A549 (cell line): Measurements from ENCODE around the gene FAM149B1. TPM values are rescaled to one million over a fixed set of nuclear protein-coding genes. Genes with fewer than 3 reads are reported as not detected.

Experiments used
- ATAC-seq, 2 experiments: fragments of 200-7000 bp in 1 of 2; fragments of >200 bp in 1 of 2; cut with Nextera tagmentation in 1 of 2; cut with Tn5 transposase in 1 of 2; 3 replicates each; pipeline versions ENCODE4 v1.8.0 to v1.9.1; 2018 to 2020; ENCODE audit warnings: mild to moderate bottlenecking in 1 of 2, moderate library complexity in 1 of 2
- CTCF ChIA-PET: fragments of 300-600 bp; sonication (Branson Sonifier 250); formaldehyde crosslinking; extraction: SDS; loops from one replicate; lab custom pipeline; 2021; ENCODE audit warnings: antibody characterized with exemption, inconsistent platforms; lab: Yijun Ruan, JAX
- POLR2A ChIA-PET: fragments of 350-600 bp; formaldehyde crosslinking; extraction: SDS; loops from one replicate; lab custom pipeline; 2021; ENCODE audit warnings: antibody characterized with exemption, inconsistent platforms; lab: Yijun Ruan, JAX
- DNase-seq, 2 experiments: peaks; one replicate each; pipeline versions ENCODE4 v3.0.0 to v3.0.0-alpha.2; 2011 to 2016; ENCODE audit warnings: low read depth in 1 of 2, low spot score in 1 of 2
- FAIRE-seq: peaks from 2 replicates; lab custom pipeline; 2011; peaks lifted over from hg19 to GRCh38; lab: Jason Lieb, UNC
- H3K27ac ChIP-seq, 2 experiments: fragments of >200 bp; sonication (Bioruptor Twin); formaldehyde crosslinking; 3 replicates each; pipeline ENCODE4 v1.5.1; 2016 to 2017
- H3K4me1 ChIP-seq: fragments of >200 bp; sonication (Bioruptor Twin); formaldehyde crosslinking; 3 replicates; pipeline ENCODE4 v1.6.1; 2016
- H3K4me2 ChIP-seq: fragments of >200 bp; sonication (Bioruptor Twin); formaldehyde crosslinking; 3 replicates; pipeline ENCODE4 v1.6.1; 2016
- H3K4me3 ChIP-seq: fragments of >200 bp; sonication (Bioruptor Twin); formaldehyde crosslinking; 3 replicates; pipeline ENCODE4 v1.5.1; 2016
- H3K9me3 ChIP-seq: fragments of >200 bp; sonication (Bioruptor Twin); formaldehyde crosslinking; 3 replicates; pipeline ENCODE4 v1.6.1; 2016
- CBX8 ChIP-seq: fragments of 200-600 bp; sonication (generic); IDR thresholded peaks from 2 replicates; pipeline ENCODE4 v1.6.1; 2016
- CEBPB ChIP-seq, 2 experiments: fragments of >200 bp in 1 of 2; sonication (Bioruptor Twin) in 1 of 2; formaldehyde crosslinking in 1 of 2; IDR thresholded peaks; 2 replicates each; pipeline ENCODE4 v1.6.1; 2012 to 2016
- CHD2 ChIP-seq: fragments of 150-350 bp; IDR thresholded peaks from 2 replicates; pipeline ENCODE4 v1.6.1; 2014; ENCODE audit warnings: low read length; ENCODE audit not compliant: partially characterized antibody
- CHD4 ChIP-seq: fragments of 200-600 bp; sonication (generic); IDR thresholded peaks from 2 replicates; pipeline ENCODE4 v1.6.1; 2016; ENCODE audit warnings: antibody characterized with exemption, mild to moderate bottlenecking, borderline replicate concordance
- CTCF ChIP-seq: fragments of >200 bp; sonication (Bioruptor Twin); formaldehyde crosslinking; IDR thresholded peaks from 3 replicates; pipeline ENCODE4 v1.5.1; 2016
- E2F6 ChIP-seq: IDR thresholded peaks from 2 replicates; pipeline ENCODE4 v1.6.1; 2012; ENCODE audit warnings: low read depth, borderline replicate concordance
- EHF ChIP-seq: fragments of 250-450 bp; sonication (Bioruptor Pico); IDR thresholded peaks from 2 replicates; pipeline ENCODE4 v1.5.0; 2020; ENCODE audit warnings: mild to moderate bottlenecking
- EHMT2 ChIP-seq: fragments of 200-600 bp; sonication (generic); IDR thresholded peaks from 2 replicates; pipeline ENCODE4 v1.6.1; 2016; ENCODE audit warnings: antibody characterized with exemption, low read depth, mild to moderate bottlenecking, moderate library complexity
- ESRRA ChIP-seq: fragments of 150-350 bp; IDR thresholded peaks from 2 replicates; pipeline ENCODE4 v1.6.1; 2014; ENCODE audit warnings: mild to moderate bottlenecking, low read length, borderline replicate concordance
- FOSB ChIP-seq: fragments of 250-450 bp; sonication (Bioruptor Pico); IDR thresholded peaks from 2 replicates; pipeline ENCODE4 v1.5.0; 2020; ENCODE audit warnings: mild to moderate bottlenecking, moderate library complexity
- GATA3 ChIP-seq: IDR thresholded peaks from 2 replicates; pipeline ENCODE4 v1.6.1; 2012; ENCODE audit warnings: borderline replicate concordance
- HDAC2 ChIP-seq: fragments of 200-600 bp; sonication (generic); IDR thresholded peaks from 2 replicates; pipeline ENCODE4 v1.6.1; 2016
- HOXB5 ChIP-seq: fragments of 250-450 bp; sonication (Bioruptor Pico); IDR thresholded peaks from 2 replicates; pipeline ENCODE4 v1.5.0; 2020; ENCODE audit warnings: mild to moderate bottlenecking, moderate library complexity
- JUN ChIP-seq, 2 experiments: fragments of >200 bp; sonication (Bioruptor Twin); formaldehyde crosslinking; IDR thresholded peaks; 2 replicates in 1 of 2; 3 replicates in 1 of 2; pipeline ENCODE4 v1.6.1; 2016 to 2017
- JUNB ChIP-seq: fragments of >200 bp; sonication (Bioruptor Twin); formaldehyde crosslinking; IDR thresholded peaks from 2 replicates; pipeline ENCODE4 v1.6.1; 2016
- MAZ ChIP-seq: fragments of 150-350 bp; IDR thresholded peaks from 2 replicates; pipeline ENCODE4 v1.6.1; 2014; ENCODE audit warnings: antibody characterized with exemption, low read depth, low read length, borderline replicate concordance
- MYC ChIP-seq: IDR thresholded peaks from 2 replicates; pipeline ENCODE4 v1.6.1; 2012; ENCODE audit warnings: mild to moderate bottlenecking, inconsistent platforms, low read length, improper control_type of control experiment, borderline replicate concordance
- NPAS2 ChIP-seq: fragments of 250-450 bp; sonication (Bioruptor Pico); IDR thresholded peaks from 2 replicates; pipeline ENCODE4 v1.8.0; 2022; ENCODE audit warnings: mild to moderate bottlenecking, moderate library complexity, borderline replicate concordance
- NR3C1 ChIP-seq: fragments of >200 bp; sonication (Bioruptor Twin); formaldehyde crosslinking; IDR thresholded peaks from 3 replicates; pipeline ENCODE4 v1.6.1; 2017
- POLR2A ChIP-seq: IDR thresholded peaks from 2 replicates; pipeline ENCODE4 v1.6.1; 2012; ENCODE audit warnings: mild to moderate bottlenecking, low read length
- POLR2AphosphoS2 ChIP-seq: conservative IDR thresholded peaks from 2 replicates; pipeline ENCODE4 v1.6.1; 2012; ENCODE audit warnings: low read length, improper control_type of control experiment, inconsistent platforms
- RAD21 ChIP-seq, 2 experiments: fragments of >200 bp in 1 of 2; sonication (Bioruptor Twin) in 1 of 2; formaldehyde crosslinking in 1 of 2; IDR thresholded peaks in 1 of 2; conservative IDR thresholded peaks in 1 of 2; 2 replicates in 1 of 2; 3 replicates in 1 of 2; pipeline ENCODE4 v1.6.1; 2012 to 2018; ENCODE audit warnings: inconsistent platforms in 1 of 2
- RARB ChIP-seq: fragments of 250-450 bp; sonication (Bioruptor Pico); IDR thresholded peaks from 2 replicates; pipeline ENCODE4 v1.8.0; 2021; ENCODE audit warnings: mild to moderate bottlenecking, moderate library complexity
- RCOR1 ChIP-seq: fragments of 150-350 bp; IDR thresholded peaks from 2 replicates; pipeline ENCODE4 v1.6.1; 2014; ENCODE audit warnings: antibody characterized with exemption, low read length, low read depth
- RFX5 ChIP-seq: fragments of 450-650 bp; IDR thresholded peaks from 2 replicates; pipeline ENCODE4 v1.7.1; 2014; ENCODE audit warnings: antibody characterized with exemption, mild to moderate bottlenecking, moderate library complexity
- RNF2 ChIP-seq: fragments of 200-600 bp; sonication (generic); IDR thresholded peaks from 2 replicates; pipeline ENCODE4 v1.6.1; 2016; ENCODE audit warnings: low read depth, mild to moderate bottlenecking, antibody characterized with exemption, moderate library complexity, borderline replicate concordance
- SMC3 ChIP-seq: fragments of >200 bp; sonication (Bioruptor Twin); formaldehyde crosslinking; IDR thresholded peaks from 3 replicates; pipeline ENCODE4 v1.6.1; 2018; ENCODE audit warnings: inconsistent platforms
- SREBF2 ChIP-seq: fragments of 450-650 bp; IDR thresholded peaks from 2 replicates; pipeline ENCODE4 v1.6.1; 2014; ENCODE audit warnings: mild to moderate bottlenecking, moderate library complexity
- TFCP2L1 ChIP-seq: fragments of 250-450 bp; sonication (Bioruptor Pico); IDR thresholded peaks from 2 replicates; pipeline ENCODE4 v1.5.0; 2021; ENCODE audit warnings: mild to moderate bottlenecking
- TP53 ChIP-seq: fragments of 250-450 bp; sonication (Bioruptor Pico); IDR thresholded peaks from 2 replicates; pipeline ENCODE4 v1.5.0; 2021; ENCODE audit warnings: mild to moderate bottlenecking, moderate library complexity
- ZC3H11A ChIP-seq: fragments of 450-650 bp; IDR thresholded peaks from 2 replicates; pipeline ENCODE4 v1.6.1; 2014; ENCODE audit warnings: antibody characterized with exemption, mild to moderate bottlenecking
- WGBS: methylation state at CpG from one replicate; pipeline ENCODE4 v1.1.6; 2017; ENCODE audit errors: missing lambda C conversion rate; 5-methylcytosine and 5-hydroxymethylcytosine counted together
- polyA plus RNA-seq, 4 experiments: library from polyadenylated mRNA; depleted of rRNA in 3 of 4; stranded (reverse); fragments of >200 nt; fragmentation: RNase III in 1 of 4; extraction: RNeasy Plus Mini Kit Qiagen cat#74134 plus additional on column Dnase treatment in 1 of 4; gene quantifications; 2 replicates in 3 of 4; 3 replicates in 1 of 4; pipeline ENCODE4 v1.2.3, GENCODE V29; 2011 to 2017

Gene FAM149B1
- polyA plus RNA-seq, 2 of the 4 experiments (the other 2 are of a cell fraction), result 6.9 to 26.7 TPM

- POLR2A ChIA-PET, result no interaction called here
- peaks cover 2% of the 10 kb centered on the region; the same call in 2 of the 3 replicates for H3K4me1 ChIP-seq
- no peaks in the 10 kb centered on the region for H3K9me3 ChIP-seq
- ATAC-seq (no peak), DNase-seq (no peak), FAIRE-seq (no peak)
- H3K4me2 ChIP-seq, result no peak overlapping the region
- no peak overlapping the region for H3K4me3 ChIP-seq
- CTCF ChIA-PET, result no interaction called here
- 90% methylated on average over 5 of the region's 5 CpGs for WGBS
- no peak overlapping the region for H3K27ac ChIP-seq
- TF ChIP-seq HDAC2 (no peak), SREBF2 (no peak), JUN (IDR thresholded peaks at IDR 0.05) (no peak), POLR2A (no peak), POLR2AphosphoS2 (no peak), EHMT2 (no peak), JUNB (no peak), MAZ (no peak), MYC (no peak), RFX5 (no peak), ESRRA (no peak), GATA3 (no peak), CHD4 (no peak), EHF (CRISPR knock-in tag) (no peak), RCOR1 (no peak), CTCF (no peak)
- TF ChIP-seq, all 56 proteins: peak for 0
Observed at GRCh38 chr10:73238990-73239566, 71.2 kb downstream of the FAM149B1 start.

GRCh38 chr10:73239908-73240307, 72.0 kb downstream of the FAM149B1 start:
- Histone ChIP-seq H3K4me2 (no peak overlapping the region), H3K27ac (no peak overlapping the region), H3K4me3 (no peak overlapping the region), H3K9me3 (no peaks in the 10 kb centered on the region), H3K4me1 (peaks cover 10% of the 10 kb centered on the region)
- POLR2A ChIA-PET, result no interaction called here
- TF ChIP-seq HDAC2 (no peak), NPAS2 (CRISPR knock-in tag) (no peak), TFCP2L1 (CRISPR knock-in tag) (no peak), E2F6 (no peak)
- FAIRE-seq (no peak), DNase-seq (no peak), ATAC-seq (no peak)
- CTCF ChIA-PET, result interaction anchor here (0.6 to 1.4 kb wide), 2 partner anchors 10 to 24 kb away, joined by 3 to 5 read pairs; no protein-coding TSS in a partner anchor
- 97% methylated on average over 2 of the region's 2 CpGs for WGBS

GRCh38 chr10:73244866-73245477, 77.1 kb downstream of the FAM149B1 start:
- CTCF ChIA-PET, result interaction anchor here (0.6 kb wide), 2 partner anchors 227 to 989 kb away, joined by 3 read pairs; no protein-coding TSS in a partner anchor
- POLR2A ChIA-PET, result interaction anchor here (0.5 to 0.7 kb wide), 2 partner anchors 113 to 237 kb away, joined by 4 to 7 read pairs; no protein-coding TSS in a partner anchor
- peak overlapping the region in 1 of 2 experiments; percentile 88; a peak in 3 of 6 replicates for H3K27ac ChIP-seq
- ATAC-seq, result no peak
- no peaks in the 10 kb centered on the region for H3K9me3 ChIP-seq
- no peak for DNase-seq
- TF ChIP-seq TP53, result no peak
- no peak for TF ChIP-seq SREBF2
- no peak for TF ChIP-seq NR3C1
- TF ChIP-seq RAD21 (conservative IDR thresholded peaks at IDR 0.05 in 1 of 2, IDR thresholded peaks at IDR 0.05 in 1 of 2), result no peak
- TF ChIP-seq CEBPB (IDR thresholded peaks at IDR 0.05), result no peak
- no peak for TF ChIP-seq CHD4
- TF ChIP-seq SMC3, result no peak
- TF ChIP-seq HOXB5 (CRISPR knock-in tag), result no peak
- TF ChIP-seq RNF2, result no peak
- TF ChIP-seq FOSB (CRISPR knock-in tag), result no peak
- TF ChIP-seq CHD2, result no peak
- TF ChIP-seq CBX8, result no peak
- no peak for TF ChIP-seq RFX5
- no peak for TF ChIP-seq RARB (CRISPR knock-in tag)
- TF ChIP-seq ZC3H11A, result no peak
- no peak for TF ChIP-seq ESRRA
- no peak for TF ChIP-seq POLR2A
- peaks cover 25% of the 10 kb centered on the region for H3K4me1 ChIP-seq
- no peak for FAIRE-seq
- 58% methylated on average over 8 of the region's 8 CpGs for WGBS
- peak overlapping the region; percentile 78 for H3K4me3 ChIP-seq
- H3K4me2 ChIP-seq, result peak overlapping the region; percentile 87
